GM21576 (cell line): Measurements from ENCODE around the gene RIMS1.
A peak's percentile ranks its signal among the peaks of the same experiment; 100 is the strongest.
"Not testable (repeated sequence)": the region's sequence is repeated elsewhere in the genome, so short reads cannot be mapped to it uniquely, and the experiment has no call there.

Experiments used
- ATAC-seq: cut with Tn5 transposase; IDR thresholded peaks from one replicate; pipeline ENCODE4 v1.9.1; 2021; ENCODE audit warnings: mild to moderate bottlenecking, moderate library complexity; ENCODE audit not compliant: unreplicated experiment

The RIMS1 gene

DNA sequence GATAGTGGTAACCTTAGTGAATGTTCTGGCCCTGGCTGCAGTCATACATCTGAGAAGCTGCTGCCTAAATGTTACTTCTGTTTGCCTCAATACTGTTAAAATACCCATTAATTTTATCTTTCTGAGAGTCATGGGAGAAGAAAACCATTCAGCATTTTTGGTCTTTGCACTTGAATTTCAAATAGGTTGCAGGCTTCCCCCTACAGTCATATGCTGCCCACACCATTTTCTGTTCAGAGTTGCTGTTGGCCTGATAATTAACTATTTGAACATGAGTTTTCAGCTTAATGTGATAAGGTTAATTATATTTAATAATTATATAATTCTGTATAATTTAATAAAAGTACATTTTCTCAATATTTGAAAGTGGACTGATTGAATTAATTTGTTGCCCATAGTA lies 410.0 kb downstream of the RIMS1 start:
- no peak for ATAC-seq

DNA sequence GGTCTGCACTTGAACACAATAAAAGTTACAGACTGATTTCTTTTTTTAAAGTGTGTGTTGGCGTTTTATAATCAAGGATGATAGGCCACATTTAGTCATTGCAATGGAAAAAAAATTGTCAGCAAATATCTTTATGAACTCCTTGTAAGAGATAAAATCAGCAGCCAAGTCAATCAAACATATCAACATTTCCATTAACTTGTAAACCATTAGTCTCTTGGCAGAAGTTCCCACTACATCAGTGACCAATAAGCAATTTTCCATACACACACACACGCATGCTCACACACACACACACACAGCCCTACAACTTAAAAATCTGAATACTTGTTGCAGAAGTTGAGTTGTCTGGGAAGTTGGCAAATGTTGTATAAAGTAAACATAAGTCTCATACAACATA lies 419.6 kb downstream of the RIMS1 start:
- no peak for ATAC-seq

- no peak for ATAC-seq
These were observed 430.5 kb downstream of the RIMS1 start for GRCh38 chr6:72316675-72317380.

DNA sequence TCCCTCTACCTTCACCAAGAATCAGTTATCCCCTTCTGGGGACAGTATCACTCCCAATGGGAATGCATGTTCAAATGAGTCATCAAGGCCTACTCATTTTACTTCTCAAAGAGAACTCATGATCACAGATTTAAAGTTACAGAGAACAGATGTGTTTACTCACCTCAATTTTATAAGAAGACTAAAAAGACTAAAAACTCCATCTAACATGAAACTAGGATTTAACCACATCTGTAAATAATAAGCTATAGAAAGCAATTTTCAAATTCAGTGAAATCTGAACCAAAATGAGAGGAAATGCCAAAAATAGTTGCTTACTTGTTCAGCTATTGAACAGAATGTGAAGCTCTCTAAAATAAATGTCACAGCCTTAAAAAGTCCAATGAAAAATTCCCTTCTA lies 435.4 kb downstream of the RIMS1 start:
- no peak for ATAC-seq

DNA sequence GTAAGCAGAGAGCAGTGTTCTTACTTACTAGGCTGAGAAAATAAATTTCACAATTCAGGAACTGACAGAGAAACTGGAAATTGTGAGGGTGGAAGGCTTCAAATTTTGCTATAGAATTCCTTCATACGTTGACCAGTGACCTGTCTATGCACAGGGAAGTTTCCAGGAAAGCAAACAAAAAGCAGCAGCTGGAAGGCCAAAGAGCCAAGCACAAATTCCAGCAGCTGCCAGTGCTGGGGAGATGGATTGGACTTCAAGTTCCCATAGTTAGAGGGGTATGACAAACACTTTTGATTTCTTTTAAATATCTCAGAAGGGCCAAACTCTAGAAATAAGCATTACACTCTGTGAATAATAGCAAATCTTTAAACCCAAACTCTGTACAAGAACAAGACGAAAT lies 436.4 kb downstream of the RIMS1 start:
- no peak for ATAC-seq

DNA sequence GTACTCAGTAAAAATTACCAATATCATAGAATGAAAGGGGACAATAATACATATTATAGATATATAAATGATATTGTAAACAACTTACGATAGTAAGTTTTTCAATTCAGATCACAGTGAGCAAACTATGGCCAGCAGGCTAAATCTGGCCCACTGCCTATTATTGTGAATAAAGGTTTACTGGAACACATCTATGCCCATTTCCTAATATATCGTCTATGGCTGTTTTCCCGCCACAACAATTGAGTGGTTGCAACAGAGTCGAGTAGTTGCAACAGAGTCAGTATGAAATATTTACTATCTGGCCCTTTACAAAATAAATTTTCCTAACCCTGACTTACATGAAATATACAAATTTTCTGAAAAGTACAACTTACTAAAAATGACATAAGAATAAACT lies 438.2 kb downstream of the RIMS1 start:
- no peak for ATAC-seq

GRCh38 chr6:72328775-72329174 lies 442.4 kb downstream of the RIMS1 start:
- ATAC-seq, result no peak

DNA sequence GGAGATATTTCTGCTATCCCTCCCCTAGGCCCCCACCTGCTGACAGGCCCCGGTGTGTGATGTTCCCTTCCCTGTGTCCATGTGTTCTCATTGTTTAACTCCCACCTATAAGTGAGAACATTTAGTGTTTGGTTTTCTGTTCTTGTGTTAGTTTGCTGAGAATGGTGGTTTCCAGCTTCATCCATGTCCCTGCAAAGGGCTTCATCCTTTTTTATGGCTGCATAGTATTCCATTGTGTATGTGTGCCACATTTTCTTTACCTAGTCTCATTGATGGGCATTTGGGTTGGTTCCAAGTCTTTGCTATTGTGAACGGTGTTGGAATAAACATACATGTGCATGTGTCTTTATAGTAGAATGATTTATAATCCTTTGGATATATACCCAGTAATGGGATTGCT lies 448.9 kb downstream of the RIMS1 start:
- not testable (repeated sequence) for ATAC-seq

GRCh38 chr6:72348926-72349325 lies 462.6 kb downstream of the RIMS1 start:
- no peak for ATAC-seq

DNA sequence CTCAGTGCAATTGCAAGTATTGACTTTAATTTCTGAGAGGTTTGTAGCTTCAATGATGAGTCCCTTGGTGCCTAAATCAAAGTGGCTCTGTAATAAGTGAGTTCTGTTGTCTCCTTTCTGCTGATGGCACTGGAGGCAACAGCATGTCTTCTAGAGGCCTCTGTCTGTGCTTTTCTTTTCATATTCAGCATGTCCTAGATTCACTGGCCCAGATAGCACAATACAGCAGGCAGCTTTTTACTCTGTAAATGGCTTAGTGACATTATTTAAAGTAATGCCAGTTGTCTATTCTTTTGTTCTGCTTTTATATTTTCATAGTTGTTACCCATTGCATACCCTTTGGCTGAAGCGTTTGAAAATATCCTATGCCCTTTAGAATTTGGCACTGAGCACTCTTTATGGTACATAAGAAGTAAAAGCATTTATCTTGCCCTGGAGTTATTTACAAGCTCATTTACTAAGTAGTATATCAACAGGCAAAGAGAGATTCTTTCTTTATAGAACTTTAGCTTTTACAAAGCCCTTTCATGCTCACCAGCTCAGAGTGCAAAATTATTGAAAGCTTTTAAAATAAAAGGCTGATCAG lies 464.0 kb downstream of the RIMS1 start:
- no peak for ATAC-seq

DNA sequence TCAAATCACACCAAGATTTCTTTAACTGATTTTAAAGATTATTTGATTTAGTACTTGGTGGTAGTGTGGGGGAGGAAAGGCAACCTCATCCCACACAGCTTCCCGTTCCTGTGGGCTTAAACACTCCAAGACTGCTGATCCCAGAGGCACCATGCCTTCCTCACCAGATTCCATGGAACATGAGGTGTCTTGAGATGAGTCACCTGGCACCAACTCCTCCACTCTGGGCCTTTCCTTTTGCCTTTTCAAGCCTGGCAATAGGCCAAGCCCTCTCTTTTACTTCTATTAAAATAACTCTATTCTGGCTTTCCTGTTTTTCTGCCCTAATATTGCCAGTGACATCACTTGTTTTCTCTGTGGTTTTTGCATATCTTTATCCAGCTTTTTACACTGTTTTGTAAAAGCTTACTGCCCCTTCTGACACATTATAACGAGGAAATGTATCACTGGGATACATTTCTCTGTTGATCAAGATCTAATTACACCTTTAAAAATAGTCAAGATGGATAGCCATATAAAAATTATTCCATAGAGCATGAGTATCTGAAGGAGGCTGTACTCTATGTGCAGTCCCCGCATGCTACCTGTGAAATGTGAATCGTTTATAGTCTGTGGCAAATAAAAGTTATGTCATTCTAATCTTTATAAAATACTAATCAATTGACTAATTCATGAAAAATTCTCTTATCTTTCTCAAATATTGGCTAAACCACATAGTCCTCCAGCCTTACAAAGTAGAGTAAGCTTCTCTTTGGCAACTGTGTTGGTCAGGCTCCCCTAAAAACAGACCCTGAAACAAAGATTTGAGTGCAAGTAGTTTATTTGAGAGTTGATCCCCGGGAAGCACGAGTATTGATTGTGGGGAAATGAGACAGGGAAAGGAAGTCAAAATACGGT lies 477.7 kb downstream of the RIMS1 start:
- no peak for ATAC-seq

DNA sequence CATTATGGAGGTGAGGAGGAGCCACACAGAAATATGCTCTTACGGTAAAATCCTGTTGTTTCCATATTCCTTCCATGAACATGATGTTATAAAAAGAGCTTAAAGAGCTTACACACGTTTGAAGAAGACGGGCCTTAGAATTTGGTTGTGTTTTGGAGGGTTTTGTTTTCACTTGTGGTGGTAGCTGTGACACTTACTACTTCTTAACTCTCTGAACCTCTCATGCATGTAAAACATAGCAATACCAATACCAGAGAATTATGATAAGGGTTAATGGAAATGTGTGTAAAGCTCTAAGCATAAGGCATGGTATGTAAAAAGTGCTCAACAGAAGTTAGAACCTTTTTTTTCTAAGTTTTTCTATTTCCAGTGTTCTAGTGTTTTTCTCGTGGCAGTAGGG lies 479.4 kb downstream of the RIMS1 start:
- ATAC-seq, result no peak

GRCh38 chr6:72367439-72367838 lies 481.1 kb downstream of the RIMS1 start:
- no peak for ATAC-seq

- ATAC-seq, result no peak
These were observed 485.1 kb downstream of the RIMS1 start for GRCh38 chr6:72371473-72371872.

GRCh38 chr6:72374172-72374571 lies 487.8 kb downstream of the RIMS1 start:
- ATAC-seq, result no peak

DNA sequence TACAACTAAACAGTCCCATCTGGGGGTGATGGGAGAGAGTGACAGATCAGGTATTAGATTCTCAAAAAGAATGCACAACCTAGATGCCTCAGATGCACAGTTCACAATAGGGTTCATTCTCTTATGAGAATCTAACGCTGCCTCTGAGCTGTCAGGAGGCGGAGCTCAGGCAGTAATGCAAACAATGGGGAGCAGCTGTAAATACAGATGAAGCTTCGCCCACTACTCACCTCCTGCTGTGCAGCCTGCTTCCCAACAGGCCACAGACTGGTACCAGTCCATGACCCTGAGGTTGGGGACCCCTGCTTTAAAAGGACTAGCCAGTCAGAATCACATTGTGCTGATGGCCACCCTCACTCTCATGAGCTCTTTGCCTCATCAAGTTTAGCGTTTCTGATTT lies 488.5 kb downstream of the RIMS1 start:
- ATAC-seq, result no peak

- ATAC-seq, result no peak
These were observed 490.4 kb downstream of the RIMS1 start for GRCh38 chr6:72376736-72377135.

DNA sequence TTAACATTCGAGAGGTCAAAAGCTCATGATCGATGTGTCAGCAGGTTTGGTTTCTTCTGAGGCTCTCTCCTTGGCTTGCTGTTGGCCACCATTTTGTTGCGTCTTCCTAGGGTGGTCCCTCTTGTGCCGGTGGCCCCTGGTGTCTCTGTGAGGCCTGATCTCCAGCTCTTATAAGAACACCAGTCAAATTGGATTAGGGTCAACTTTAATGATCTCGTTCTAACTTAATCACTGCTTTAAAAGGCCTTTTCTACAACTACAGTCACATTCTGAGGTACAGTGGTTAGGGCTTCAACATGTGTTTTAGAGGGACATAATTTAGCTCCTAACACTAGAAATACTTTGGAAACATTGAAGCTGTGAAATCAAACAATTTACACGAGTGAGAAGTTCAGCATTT lies 494.7 kb downstream of the RIMS1 start:
- no peak for ATAC-seq

DNA sequence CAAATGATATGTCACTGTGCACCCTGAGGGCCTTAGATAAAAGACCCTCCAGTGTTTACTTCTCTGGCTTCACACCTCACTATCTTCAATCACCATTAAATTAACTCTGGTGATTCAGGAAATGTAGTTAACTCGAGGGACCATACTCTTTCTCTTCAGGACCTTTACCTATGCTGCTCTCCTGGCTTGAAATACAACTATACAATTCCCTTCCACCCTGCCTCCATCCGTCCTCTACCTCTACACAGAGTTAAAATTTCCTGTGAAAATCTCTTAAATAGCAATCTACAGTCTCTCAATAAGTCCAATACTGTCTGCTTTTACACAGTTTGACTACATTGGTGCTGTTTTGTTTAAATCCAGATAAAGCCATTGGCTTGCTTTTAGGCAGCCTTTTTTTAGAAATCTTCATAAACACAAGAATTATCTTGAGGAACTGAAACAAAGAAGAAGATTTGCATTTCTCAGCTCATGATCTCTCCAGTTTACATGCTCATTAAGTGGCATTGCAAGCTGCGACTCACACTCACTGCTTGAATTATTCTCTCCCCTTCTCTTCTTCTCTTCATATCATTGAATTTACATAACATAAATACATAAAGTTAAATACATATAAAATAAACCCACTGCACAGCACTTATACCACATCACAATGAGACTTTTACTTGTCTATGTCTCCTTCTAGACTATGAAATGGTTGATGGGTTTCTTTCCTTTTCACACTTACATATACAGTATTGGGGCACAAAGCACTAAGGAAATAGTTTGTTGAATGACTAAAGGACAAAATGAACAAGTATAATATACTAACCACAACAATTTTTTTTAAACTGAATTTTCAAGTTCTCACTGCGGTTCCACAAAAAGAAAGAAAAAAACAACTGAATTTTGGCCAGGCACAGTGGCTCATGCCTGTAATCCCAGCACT lies 496.5 kb downstream of the RIMS1 start:
- peak; percentile 97 for ATAC-seq

GRCh38 chr6:72386324-72386723 lies 500.0 kb downstream of the RIMS1 start:
- ATAC-seq, result no peak

DNA sequence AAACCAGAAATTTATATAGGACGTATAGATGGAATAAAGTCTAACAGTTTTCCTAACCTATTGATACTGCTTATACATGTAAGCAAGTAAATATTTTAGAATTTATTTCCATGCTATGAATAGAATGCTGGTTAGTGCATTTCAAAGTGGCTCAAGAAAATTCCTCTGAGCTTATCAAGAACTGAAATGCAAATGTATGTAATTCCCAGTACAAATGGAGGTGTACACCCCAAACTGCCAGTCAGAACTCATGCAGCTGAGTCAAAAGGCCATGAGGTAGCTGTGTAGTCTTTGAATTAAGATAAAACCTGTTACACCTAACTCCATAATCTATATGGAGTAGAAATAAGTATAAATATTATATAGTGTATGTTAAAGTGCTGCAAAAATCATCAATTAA lies 503.3 kb downstream of the RIMS1 start:
- no peak for ATAC-seq
